Osteocyte (in vitro differentiated cells): ENCODE results near the gene TCF21. TPM values are rescaled to one million over a fixed set of nuclear protein-coding genes. Genes with fewer than 3 reads are reported as not detected.

Source experiments
- DNase-seq: peaks from one replicate; pipeline ENCODE4 v3.0.0; 2021; ENCODE audit warnings: mixed read lengths; ENCODE audit not compliant: unreplicated experiment; ENCODE audit errors: extremely low spot score
- H3K27ac Mint-ChIP-seq: one replicate; pipeline ENCODE4 v1.8.0; 2021; ENCODE audit warnings: mild to moderate bottlenecking, mixed read lengths; ENCODE audit not compliant: unreplicated experiment
- H3K27me3 Mint-ChIP-seq: one replicate; pipeline ENCODE4 v1.8.0; 2021; ENCODE audit warnings: mixed read lengths; ENCODE audit not compliant: unreplicated experiment
- H3K36me3 Mint-ChIP-seq: one replicate; pipeline ENCODE4 v1.8.0; 2021; ENCODE audit warnings: mixed read lengths; ENCODE audit not compliant: unreplicated experiment
- H3K4me1 Mint-ChIP-seq: one replicate; pipeline ENCODE4 v1.8.0; 2021; ENCODE audit warnings: mixed read lengths; ENCODE audit not compliant: unreplicated experiment
- H3K4me3 Mint-ChIP-seq: one replicate; pipeline ENCODE4 v1.8.0; 2021; ENCODE audit warnings: mild to moderate bottlenecking, moderate library complexity, mixed read lengths; ENCODE audit not compliant: unreplicated experiment
- H3K9me3 Mint-ChIP-seq: one replicate; pipeline ENCODE4 v1.8.0; 2021; ENCODE audit warnings: mixed read lengths; ENCODE audit not compliant: unreplicated experiment
- CTCF ChIP-seq: fragments of 200-600 bp; sonication (generic); IDR thresholded peaks from 2 replicates; pipeline ENCODE4 v1.5.0; 2021; ENCODE audit warnings: antibody characterized with exemption, mild to moderate bottlenecking, moderate library complexity
- total RNA-seq: library from RNA; stranded (reverse); gene quantifications from 2 replicates; pipeline ENCODE4 v1.2.1, GENCODE V29; 2021

TCF21 gene
- total RNA-seq, 1 donor from 2014 or later: not detected

GRCh38 chr6:133906050-133906449 is 17.1 kb downstream of the TCF21 start:
- Mint-ChIP-seq H3K4me1 (no peaks in the 10 kb centered on the region), H3K36me3 (peaks cover 5% of the 10 kb centered on the region), H3K27me3 (peaks cover 85% of the 10 kb centered on the region), H3K9me3 (peaks cover 4% of the 10 kb centered on the region), H3K27ac (no peak overlapping the region), H3K4me3 (no peak overlapping the region)
- no peak for DNase-seq
- no peak for TF ChIP-seq CTCF

- Mint-ChIP-seq H3K9me3 (peaks cover 8% of the 10 kb centered on the region), H3K4me1 (peaks cover 13% of the 10 kb centered on the region), H3K4me3 (no peak overlapping the region), H3K27me3 (peaks cover 43% of the 10 kb centered on the region), H3K27ac (no peak overlapping the region), H3K36me3 (peaks cover 1% of the 10 kb centered on the region)
- TF ChIP-seq CTCF: peak; percentile 98
- peak; percentile 92 for DNase-seq
These were observed 27.8 kb downstream of the TCF21 start for GRCh38 chr6:133916650-133917151.

DNA sequence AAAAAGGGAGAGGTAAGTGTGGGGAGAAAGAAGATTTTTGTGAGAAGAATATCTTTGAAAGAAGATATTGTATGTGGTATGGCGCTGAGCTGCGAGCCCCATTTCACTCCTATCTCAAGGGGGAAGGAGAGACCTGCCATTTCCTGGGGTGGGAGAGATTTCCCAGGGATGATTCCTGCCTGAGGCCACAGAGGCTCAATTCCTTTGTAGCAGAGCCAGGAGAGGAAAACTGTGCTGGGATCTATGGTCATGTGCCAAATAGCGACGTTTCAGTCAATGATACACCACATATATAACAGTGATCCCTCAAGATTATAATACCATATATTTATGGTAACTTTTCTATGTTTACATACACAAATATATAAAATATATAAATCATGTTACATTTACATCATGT is 28.9 kb downstream of the TCF21 start:
- DNase-seq: no peak
- peaks cover 13% of the 10 kb centered on the region for H3K4me1 Mint-ChIP-seq
- peaks cover 1% of the 10 kb centered on the region for H3K36me3 Mint-ChIP-seq
- H3K27me3 Mint-ChIP-seq: peaks cover 39% of the 10 kb centered on the region
- no peak overlapping the region for H3K4me3 Mint-ChIP-seq
- no peak overlapping the region for H3K27ac Mint-ChIP-seq
- H3K9me3 Mint-ChIP-seq: peaks cover 8% of the 10 kb centered on the region
- TF ChIP-seq CTCF: no peak

DNA sequence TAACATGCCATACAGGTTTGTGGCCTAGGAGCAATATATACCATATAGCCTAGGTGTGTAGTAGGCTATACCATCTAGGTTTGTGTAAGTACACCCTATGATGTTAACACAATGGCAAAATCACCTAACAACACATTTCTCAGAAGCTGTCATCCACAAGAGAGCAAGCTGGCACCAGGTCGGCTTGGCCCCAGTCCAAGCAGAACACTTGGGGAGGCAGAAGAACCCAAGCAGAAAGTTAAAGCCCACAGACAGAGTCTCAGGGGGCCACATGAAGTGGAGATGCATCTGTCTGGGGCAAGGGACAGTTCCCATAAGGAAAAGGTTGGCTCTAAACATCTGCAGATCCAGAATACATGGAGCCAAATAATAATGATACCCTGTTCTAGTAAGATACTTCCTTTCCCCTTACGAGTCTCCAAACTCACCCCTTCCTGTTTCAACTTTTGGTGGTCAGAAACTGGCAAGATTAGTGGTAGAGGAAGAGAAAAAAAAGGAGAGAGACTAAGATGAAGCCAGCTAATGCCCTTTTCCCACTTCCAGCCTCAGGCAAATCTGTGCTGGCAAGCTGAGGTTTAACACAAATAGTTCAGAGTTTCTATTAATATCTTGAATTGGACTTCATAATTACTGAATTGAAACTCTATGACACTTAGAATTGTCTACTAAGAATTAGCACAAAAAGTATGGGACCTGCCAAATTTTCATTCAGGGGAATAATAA is 29.5 kb downstream of the TCF21 start:
- no peak for DNase-seq
- H3K9me3 Mint-ChIP-seq: peaks cover 4% of the 10 kb centered on the region
- H3K36me3 Mint-ChIP-seq: peaks cover under 1% of the 10 kb centered on the region
- H3K27ac Mint-ChIP-seq: no peak overlapping the region
- H3K27me3 Mint-ChIP-seq: peaks cover 35% of the 10 kb centered on the region
- H3K4me1 Mint-ChIP-seq: peaks cover 13% of the 10 kb centered on the region
- no peak overlapping the region for H3K4me3 Mint-ChIP-seq
- TF ChIP-seq CTCF: no peak

GRCh38 chr6:133919362-133919761 is 30.4 kb downstream of the TCF21 start:
- Mint-ChIP-seq H3K36me3 (no peaks in the 10 kb centered on the region), H3K9me3 (no peaks in the 10 kb centered on the region), H3K27me3 (peaks cover 31% of the 10 kb centered on the region), H3K4me3 (no peak overlapping the region), H3K4me1 (peaks cover 16% of the 10 kb centered on the region), H3K27ac (no peak overlapping the region)
- TF ChIP-seq CTCF: no peak
- no peak for DNase-seq
